SU-DHL-6 (cell line): ENCODE results near the gene MPRIP.

Source experiments
- H2AFZ ChIP-seq: fragments of 200-600 bp; sonication (generic); 2 replicates; pipeline ENCODE4 v1.6.1; 2014; ENCODE audit warnings: low read depth, mild to moderate bottlenecking, moderate library complexity, mixed read lengths, antibody characterized with exemption, low read length; ENCODE audit not compliant: severe bottlenecking
- H3F3A ChIP-seq: fragments of 200-600 bp; shearing (Covaris generic); 2 replicates; pipeline ENCODE4 v1.6.0; 2016; ENCODE audit warnings: antibody characterized with exemption, mild to moderate bottlenecking; ENCODE audit not compliant: insufficient read depth
- H3K27ac ChIP-seq: fragments of 200-600 bp; sonication (generic); 2 replicates; pipeline ENCODE4 v1.5.1; 2016; ENCODE audit warnings: low read depth, mild to moderate bottlenecking, low read length, moderate library complexity, mixed read lengths
- H3K27me3 ChIP-seq: fragments of 200-600 bp; sonication (generic), shearing (Covaris generic); 2 replicates; pipeline ENCODE4 v1.6.0; 2014; ENCODE audit warnings: mild to moderate bottlenecking, low read length
- H3K36me3 ChIP-seq: fragments of 200-600 bp; sonication (generic); 2 replicates; pipeline ENCODE4 v1.6.1; 2014; ENCODE audit warnings: mild to moderate bottlenecking, low read length, mixed read lengths
- H3K4me2 ChIP-seq: fragments of 300-600, 200-600 bp; shearing (Covaris generic), sonication (generic); 2 replicates; pipeline ENCODE4 v1.6.0; 2014; ENCODE audit warnings: low read length, low read depth, mild to moderate bottlenecking; ENCODE audit not compliant: poor library complexity, severe bottlenecking
- H3K4me3 ChIP-seq: fragments of 200-600 bp; sonication (generic); 2 replicates; pipeline ENCODE4 v1.5.1; 2014; ENCODE audit warnings: antibody characterized with exemption, low read length, mild to moderate bottlenecking, mixed read lengths; ENCODE audit not compliant: insufficient read depth, poor library complexity, severe bottlenecking
- H3K79me2 ChIP-seq: fragments of 200-600 bp; sonication (generic); 2 replicates; pipeline ENCODE4 v1.6.1; 2014; ENCODE audit warnings: mild to moderate bottlenecking, low read length, moderate library complexity; ENCODE audit not compliant: insufficient read depth
- H3K9ac ChIP-seq: fragments of 200-600 bp; sonication (generic); 2 replicates; pipeline ENCODE4 v1.7.0; 2014; ENCODE audit warnings: mild to moderate bottlenecking, low read length
- H3K9me2 ChIP-seq: fragments of 200-600 bp; sonication (generic); replicated peaks from 2 replicates; pipeline ENCODE4 v1.6.1; 2014; ENCODE audit warnings: low read length; ENCODE audit not compliant: insufficient read depth
- H3K9me3 ChIP-seq: fragments of 200-600 bp; sonication (generic); 2 replicates; pipeline ENCODE4 v1.6.1; 2014; ENCODE audit warnings: low read length, mixed read lengths; ENCODE audit not compliant: insufficient read depth
- H4K20me1 ChIP-seq: fragments of 200-600 bp; sonication (generic); 2 replicates; pipeline ENCODE4 v1.6.1; 2014; ENCODE audit warnings: low read depth, mild to moderate bottlenecking, antibody characterized with exemption, low read length, moderate library complexity, mixed read lengths
- CTCF ChIP-seq: fragments of 200-600 bp; sonication (generic); IDR thresholded peaks from one replicate; pipeline ENCODE4 v1.5.1; 2017; ENCODE audit warnings: antibody characterized with exemption, mild to moderate bottlenecking, low read length, moderate library complexity; ENCODE audit not compliant: insufficient read depth, poor library complexity, severe bottlenecking
- EZH2phosphoT487 ChIP-seq: fragments of 200-600 bp; sonication (generic), shearing (Covaris generic); conservative IDR thresholded peaks from 2 replicates; pipeline ENCODE4 v1.6.1; 2018; ENCODE audit warnings: mild to moderate bottlenecking, antibody characterized with exemption, low read length, moderate library complexity, mixed read lengths

The MPRIP gene

GRCh38 chr17:17073581-17074403 is 31.5 kb downstream of the MPRIP start:
- no peaks in the 10 kb centered on the region for H3K9me3 ChIP-seq
- no peaks in the 10 kb centered on the region for H3K36me3 ChIP-seq
- H3F3A ChIP-seq, result no peaks in the 10 kb centered on the region
- no peak overlapping the region for H3K4me3 ChIP-seq
- no peak overlapping the region for H2AFZ ChIP-seq
- no peak overlapping the region for H3K9ac ChIP-seq
- H3K27ac ChIP-seq, result no peak overlapping the region
- no peaks in the 10 kb centered on the region for H3K27me3 ChIP-seq
- TF ChIP-seq EZH2phosphoT487, result no peak
- no peak for TF ChIP-seq CTCF
- H3K79me2 ChIP-seq, result peaks cover 22% of the 10 kb centered on the region
- no peaks in the 10 kb centered on the region for H3K9me2 ChIP-seq
- H3K4me2 ChIP-seq, result no peak overlapping the region
- peaks cover 7% of the 10 kb centered on the region for H4K20me1 ChIP-seq

GRCh38 chr17:17075125-17075781 is 33.0 kb downstream of the MPRIP start:
- no peak overlapping the region for H3K27ac ChIP-seq
- H3F3A ChIP-seq, result no peaks in the 10 kb centered on the region
- no peak overlapping the region for H3K4me2 ChIP-seq
- no peaks in the 10 kb centered on the region; the same call in 1 of the 2 replicates for H4K20me1 ChIP-seq
- H3K79me2 ChIP-seq, result peaks cover 19% of the 10 kb centered on the region
- no peaks in the 10 kb centered on the region for H3K36me3 ChIP-seq
- H3K9ac ChIP-seq, result no peak overlapping the region
- H3K9me3 ChIP-seq, result no peaks in the 10 kb centered on the region
- H3K4me3 ChIP-seq, result no peak overlapping the region
- no peaks in the 10 kb centered on the region for H3K9me2 ChIP-seq
- H3K27me3 ChIP-seq, result no peaks in the 10 kb centered on the region
- no peak for TF ChIP-seq EZH2phosphoT487
- no peak overlapping the region for H2AFZ ChIP-seq

GRCh38 chr17:17076066-17076465 is 33.8 kb downstream of the MPRIP start:
- Histone ChIP-seq H3K9ac (no peak overlapping the region), H4K20me1 (no peaks in the 10 kb centered on the region; the same call in 1 of the 2 replicates), H3K36me3 (no peaks in the 10 kb centered on the region), H2AFZ (no peak overlapping the region), H3K4me3 (no peak overlapping the region), H3K9me2 (no peaks in the 10 kb centered on the region), H3F3A (no peaks in the 10 kb centered on the region), H3K79me2 (peaks cover 11% of the 10 kb centered on the region), H3K27me3 (no peaks in the 10 kb centered on the region), H3K9me3 (no peaks in the 10 kb centered on the region), H3K4me2 (no peak overlapping the region), H3K27ac (no peak overlapping the region)
- TF ChIP-seq EZH2phosphoT487 (no peak), CTCF (no peak)

- H3K9me3 ChIP-seq, result no peaks in the 10 kb centered on the region
- no peaks in the 10 kb centered on the region for H3K9me2 ChIP-seq
- no peaks in the 10 kb centered on the region for H3K27me3 ChIP-seq
- H3F3A ChIP-seq, result no peaks in the 10 kb centered on the region
- H3K36me3 ChIP-seq, result no peaks in the 10 kb centered on the region
- H2AFZ ChIP-seq, result no peak overlapping the region
- TF ChIP-seq EZH2phosphoT487 (no peak), CTCF (no peak)
- no peaks in the 10 kb centered on the region; the same call in 1 of the 2 replicates for H4K20me1 ChIP-seq
- peaks cover 6% of the 10 kb centered on the region; the same call in 1 of the 2 replicates for H3K79me2 ChIP-seq
- H3K4me2 ChIP-seq, result no peak overlapping the region
- no peak overlapping the region for H3K9ac ChIP-seq
- no peak overlapping the region for H3K27ac ChIP-seq
- no peak overlapping the region for H3K4me3 ChIP-seq
Measured at GRCh38 chr17:17077101-17077500, 34.8 kb downstream of the MPRIP start.
